ENCODE results near the gene BIVM.

The BIVM gene

GRCh38 chr13:102845630-102846260, 46.8 kb downstream of the BIVM start, which contains the start of gene ERCC5:
TSS of gene ERCC5 (plus strand) at chr13:102846032. CDS start at chr13:102846267, 235 bp downstream.
- peak; percentile 62 for DNase-seq

- no peak for DNase-seq
Observed at GRCh38 chr13:102846261-102847015, 47.5 kb downstream of the BIVM start.

GRCh38 chr13:102847272-102848234, 48.6 kb downstream of the BIVM start:
- DNase-seq: no peak

GRCh38 chr13:102848956-102849355, 50.0 kb downstream of the BIVM start:
- no peak for DNase-seq

- no peak for DNase-seq
Observed at GRCh38 chr13:102852556-102852955, 53.6 kb downstream of the BIVM start.

GRCh38 chr13:102854675-102855074, 55.8 kb downstream of the BIVM start:
- no peak for DNase-seq

GRCh38 chr13:102856557-102856956, 57.6 kb downstream of the BIVM start:
- no peak for DNase-seq

GRCh38 chr13:102862624-102863210, 63.8 kb downstream of the BIVM start:
- no peak for DNase-seq

- DNase-seq: no peak
Observed at GRCh38 chr13:102863590-102863989, 64.7 kb downstream of the BIVM start.

GRCh38 chr13:102868366-102868936, 69.5 kb downstream of the BIVM start:
- no peak for DNase-seq

- no peak for DNase-seq
Observed at GRCh38 chr13:102869948-102870676, 71.2 kb downstream of the BIVM start.

GRCh38 chr13:102870677-102871415, 71.9 kb downstream of the BIVM start:
- no peak for DNase-seq

GRCh38 chr13:102872131-102872530, 73.2 kb downstream of the BIVM start:
- DNase-seq: no peak

GRCh38 chr13:102872531-102872930, 73.6 kb downstream of the BIVM start:
- DNase-seq: no peak

- DNase-seq: no peak
Observed at GRCh38 chr13:102873653-102874052, 74.7 kb downstream of the BIVM start.

- DNase-seq: no peak
Observed at GRCh38 chr13:102875256-102875655, 76.3 kb downstream of the BIVM start.

- no peak for DNase-seq
Observed at GRCh38 chr13:102877303-102877702, 78.4 kb downstream of the BIVM start.

GRCh38 chr13:102878481-102878880, 79.6 kb downstream of the BIVM start:
- DNase-seq: no peak

- no peak for DNase-seq
Observed at GRCh38 chr13:102879793-102880499, 81.0 kb downstream of the BIVM start.
